Fibroblast of lung (primary cell): ENCODE data around the gene FBXO39. TPM values are rescaled to one million over a fixed set of nuclear protein-coding genes. Genes with fewer than 3 reads are reported as not detected.
"Not testable (repeated sequence)": the region's sequence is repeated elsewhere in the genome, so short reads cannot be mapped to it uniquely, and the experiment has no call there.

Experiments used
- DNase-seq, 2 donors: peaks; one replicate each; pipeline versions ENCODE4 v3.0.0 to v3.0.0-alpha.2; 2010; ENCODE audit warnings: low read depth in 2 of 2
- H2AFZ ChIP-seq: 2 replicates; pipeline ENCODE4 v1.5.1; 2012; ENCODE audit warnings: low read length, control low read depth, inconsistent platforms
- H3K27ac ChIP-seq: 2 replicates; pipeline ENCODE4 v1.5.1; 2011; ENCODE audit warnings: low read length, control low read depth; ENCODE audit not compliant: insufficient read depth
- H3K27me3 ChIP-seq: 2 replicates; pipeline ENCODE4 v1.5.1; 2011; ENCODE audit warnings: mild to moderate bottlenecking, low read length; ENCODE audit not compliant: control insufficient read depth, insufficient read depth
- H3K36me3 ChIP-seq: 2 replicates; pipeline ENCODE4 v1.5.1; 2011; ENCODE audit warnings: low read length; ENCODE audit not compliant: control insufficient read depth, insufficient read depth
- H3K4me1 ChIP-seq: 2 replicates; pipeline ENCODE4 v1.5.1; 2011; ENCODE audit warnings: low read length; ENCODE audit not compliant: control insufficient read depth, insufficient read depth; ENCODE audit errors: extremely low read depth
- H3K4me2 ChIP-seq: 2 replicates; pipeline ENCODE4 v1.5.1; 2011; ENCODE audit warnings: low read length, control low read depth; ENCODE audit not compliant: insufficient read depth; ENCODE audit errors: extremely low read depth
- H3K4me3 ChIP-seq, 4 experiments: fragments of 200-600 bp in 1 of 4; sonication (generic) in 1 of 4; replicated peaks in 1 of 4; 2 replicates each; pipeline ENCODE4 v1.5.1; 2011 to 2016; ENCODE audit warnings: low read length in 4 of 4, low read depth in 3 of 4, mild to moderate bottlenecking in 3 of 4, control low read depth in 2 of 4, inconsistent platforms in 1 of 4, mixed read lengths in 1 of 4; ENCODE audit not compliant: insufficient read depth in 1 of 4; ENCODE audit errors: control extremely low read depth in 1 of 4
- H3K79me2 ChIP-seq: 2 replicates; pipeline ENCODE4 v1.5.1; 2012; ENCODE audit warnings: mild to moderate bottlenecking, low read length, inconsistent platforms; ENCODE audit not compliant: control insufficient read depth, insufficient read depth
- H3K9ac ChIP-seq: 2 replicates; pipeline ENCODE4 v1.5.1; 2011; ENCODE audit warnings: mild to moderate bottlenecking, low read length, control low read depth; ENCODE audit not compliant: insufficient read depth
- H3K9me3 ChIP-seq: 2 replicates; pipeline ENCODE4 v1.5.1; 2012; ENCODE audit warnings: low read depth, low read length; ENCODE audit not compliant: control insufficient read depth, insufficient read depth
- H4K20me1 ChIP-seq: 2 replicates; pipeline ENCODE4 v1.5.1; 2011; ENCODE audit warnings: low read length; ENCODE audit not compliant: control insufficient read depth, insufficient read depth; ENCODE audit errors: extremely low read depth
- CTCF ChIP-seq, 2 donors: IDR thresholded peaks in 1 of 2; conservative IDR thresholded peaks in 1 of 2; 1 replicate in 1 of 2; 2 replicates in 1 of 2; pipeline ENCODE4 v1.5.1; 2011 to 2012; ENCODE audit warnings: low read length in 2 of 2, control low read depth in 1 of 2, inconsistent platforms in 1 of 2, low read depth in 1 of 2, mild to moderate bottlenecking in 1 of 2
- EZH2 ChIP-seq: IDR thresholded peaks from 2 replicates; pipeline ENCODE4 v1.5.1; 2012; ENCODE audit warnings: low read length, control low read depth, mild to moderate bottlenecking; ENCODE audit errors: missing control alignments
- polyA plus RNA-seq, 2 donors: library from polyadenylated mRNA; depleted of rRNA in 1 of 2; stranded (reverse) in 1 of 2; unstranded in 1 of 2; fragments of >200 nt; gene quantifications; 2 replicates each; pipeline ENCODE4 v1.2.1, GENCODE V29; 2011 to 2012; ENCODE audit warnings: missing spikeins in 1 of 2
- total RNA-seq: library from RNA; depleted of rRNA; stranded (reverse); fragments of >200 nt; gene quantifications from 2 replicates; pipeline ENCODE4 v1.2.1, GENCODE V29; 2014

FBXO39 gene
- total and polyA plus RNA-seq, 2 donors (not counting 1 experiment from before 2014, with no cell fraction given): 0.10 to 0.66 TPM

- no peak overlapping the region for H3K27ac ChIP-seq
- H3K79me2 ChIP-seq: no peaks in the 10 kb centered on the region
- H3K4me2 ChIP-seq: no peak overlapping the region
- no peak overlapping the region for H2AFZ ChIP-seq
- H3K27me3 ChIP-seq: peaks cover 4% of the 10 kb centered on the region
- no peak for DNase-seq
- H3K4me3 ChIP-seq: no peak overlapping the region
- no peaks in the 10 kb centered on the region for H3K9me3 ChIP-seq
- no peak for TF ChIP-seq CTCF (conservative IDR thresholded peaks at IDR 0.05 in 1 of 2, IDR thresholded peaks at IDR 0.05 in 1 of 2; ENCODE audit: low read depth in 1 of 2, low read length in 2 of 2)
- TF ChIP-seq EZH2: no peak
- H3K4me1 ChIP-seq: no peaks in the 10 kb centered on the region
- no peaks in the 10 kb centered on the region for H4K20me1 ChIP-seq
- H3K9ac ChIP-seq: no peak overlapping the region
- H3K36me3 ChIP-seq: no peaks in the 10 kb centered on the region
These were observed 35.5 kb downstream of the FBXO39 start for GRCh38 chr17:6811510-6811909.

- TF ChIP-seq EZH2: no peak
- TF ChIP-seq CTCF (conservative IDR thresholded peaks at IDR 0.05 in 1 of 2, IDR thresholded peaks at IDR 0.05 in 1 of 2; ENCODE audit: low read depth in 1 of 2, low read length in 2 of 2): no peak
- H3K9ac ChIP-seq: no peak overlapping the region
- no peaks in the 10 kb centered on the region for H4K20me1 ChIP-seq
- no peak overlapping the region for H2AFZ ChIP-seq
- no peak for DNase-seq
- no peaks in the 10 kb centered on the region for H3K9me3 ChIP-seq
- H3K4me2 ChIP-seq: no peak overlapping the region
- H3K27me3 ChIP-seq: peaks cover 4% of the 10 kb centered on the region
- no peaks in the 10 kb centered on the region for H3K4me1 ChIP-seq
- H3K79me2 ChIP-seq: no peaks in the 10 kb centered on the region
- no peak overlapping the region for H3K27ac ChIP-seq
- H3K4me3 ChIP-seq: no peak overlapping the region
- H3K36me3 ChIP-seq: no peaks in the 10 kb centered on the region
These were observed 36.3 kb downstream of the FBXO39 start for GRCh38 chr17:6812295-6812694.

GRCh38 chr17:6815775-6816174 is 39.8 kb downstream of the FBXO39 start:
- no peak for TF ChIP-seq CTCF (conservative IDR thresholded peaks at IDR 0.05 in 1 of 2, IDR thresholded peaks at IDR 0.05 in 1 of 2; ENCODE audit: low read depth in 1 of 2, low read length in 2 of 2)
- TF ChIP-seq EZH2: no peak
- no peaks in the 10 kb centered on the region for H4K20me1 ChIP-seq

GRCh38 chr17:6816368-6816767 is 40.4 kb downstream of the FBXO39 start:
- H3K4me2 ChIP-seq, H3K27ac ChIP-seq, H3K79me2 ChIP-seq, H2AFZ ChIP-seq, H3K27me3 ChIP-seq, H3K4me3 ChIP-seq, H3K9me3 ChIP-seq, DNase-seq, H3K36me3 ChIP-seq, H4K20me1 ChIP-seq, H3K4me1 ChIP-seq, H3K9ac ChIP-seq: not testable (repeated sequence)

More at GRCh38 chr17:6815775-6816174, 39.8 kb downstream of the FBXO39 start:
- Histone ChIP-seq H3K4me2 (no peak overlapping the region), H3K9ac (no peak overlapping the region), H3K36me3 (no peaks in the 10 kb centered on the region), H2AFZ (no peak overlapping the region), H3K9me3 (no peaks in the 10 kb centered on the region), H3K27ac (no peak overlapping the region), H3K4me1 (no peaks in the 10 kb centered on the region), H3K79me2 (no peaks in the 10 kb centered on the region), H3K4me3 (no peak overlapping the region), H3K27me3 (peaks cover 4% of the 10 kb centered on the region)
- no peak for DNase-seq
